CD4-positive, alpha-beta T cell treated with Interleukin-12 subunit alpha and Interleukin-12 subunit beta, for 1 hour (primary cell): ENCODE results near the gene NPPB.

Experiments
- DNase-seq: peaks from one replicate; pipeline ENCODE4 v3.0.0-alpha.2; 2020

The NPPB gene

DNA sequence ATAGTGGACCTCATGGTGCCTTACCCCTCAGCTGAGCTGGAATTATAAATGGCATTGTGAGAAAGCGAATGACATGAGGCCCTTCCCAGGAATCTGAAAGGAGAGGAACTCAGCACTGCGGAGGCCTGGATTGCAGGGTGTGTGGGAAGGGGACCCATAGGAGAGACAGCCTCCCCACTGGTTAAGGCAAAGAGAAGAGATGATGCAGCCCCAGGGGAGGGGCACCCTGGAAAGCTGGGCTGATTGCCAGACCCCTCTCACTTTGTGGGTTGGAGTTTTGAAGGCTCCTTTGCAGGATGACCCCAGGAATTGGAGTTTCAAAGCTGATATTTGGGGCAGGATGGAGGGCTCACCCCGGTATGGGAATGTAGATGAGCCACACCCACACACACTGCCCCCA, 2.0 kb downstream of the NPPB start:
- DNase-seq, result no peak

DNA sequence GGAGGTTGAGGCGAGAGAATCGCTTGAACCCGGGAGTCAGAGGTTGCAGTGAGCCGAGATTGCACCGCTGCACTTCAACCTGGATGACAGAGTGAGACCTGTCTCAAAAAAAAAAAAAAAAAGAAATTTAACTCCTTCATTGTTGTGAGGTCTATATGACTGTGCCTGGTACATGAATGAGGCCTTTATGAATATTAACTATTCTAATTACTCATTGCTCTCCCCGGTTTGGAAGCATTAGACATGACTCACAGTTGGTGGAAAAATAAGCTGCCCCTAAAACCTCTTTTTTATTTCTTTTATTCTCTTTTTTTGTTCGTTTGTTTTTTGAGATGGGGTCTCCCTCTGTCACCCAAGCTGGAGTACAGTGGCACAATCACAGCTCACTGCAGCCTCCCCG, 3.3 kb downstream of the NPPB start:
- no peak for DNase-seq

DNA sequence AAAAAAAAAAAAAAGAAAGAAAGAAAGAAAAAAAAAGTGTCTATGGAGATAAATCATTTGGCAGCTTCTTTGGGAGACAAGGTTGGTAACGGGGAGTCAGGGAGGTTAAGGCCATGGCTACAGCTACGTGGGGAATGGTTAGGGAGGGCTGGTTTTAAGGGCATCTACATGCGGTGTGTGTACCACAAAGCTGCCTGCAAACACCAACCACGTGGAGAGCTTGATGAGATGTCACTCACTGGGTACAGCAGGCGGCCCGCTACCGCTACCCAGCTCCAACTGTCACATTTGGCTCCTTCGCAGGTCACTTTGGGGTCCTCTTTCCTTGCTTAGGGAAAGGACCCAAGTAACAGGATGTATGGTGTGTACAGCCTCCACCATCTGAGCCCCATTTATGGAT, 4.2 kb downstream of the NPPB start:
- no peak for DNase-seq

DNA sequence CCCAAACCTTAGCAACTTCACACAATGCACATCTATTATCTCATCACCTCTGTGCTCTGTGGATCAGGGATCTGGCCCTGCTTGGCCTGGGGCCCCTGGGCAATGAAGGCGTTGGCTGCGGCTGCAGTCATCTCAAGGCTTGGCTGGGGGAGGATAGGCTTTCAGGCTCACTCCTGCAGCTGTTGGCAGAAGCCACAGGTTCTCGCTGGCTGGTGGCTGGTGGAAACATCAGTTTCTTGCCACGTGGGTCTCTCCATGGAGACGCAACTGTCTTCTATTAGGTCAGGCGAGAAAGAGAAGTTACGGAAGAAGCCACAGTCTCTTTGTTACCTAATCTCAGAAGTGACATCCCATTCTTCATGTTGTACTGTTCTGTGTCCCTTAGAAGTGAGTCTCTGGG, 7.6 kb downstream of the NPPB start:
- DNase-seq, result no peak

DNA sequence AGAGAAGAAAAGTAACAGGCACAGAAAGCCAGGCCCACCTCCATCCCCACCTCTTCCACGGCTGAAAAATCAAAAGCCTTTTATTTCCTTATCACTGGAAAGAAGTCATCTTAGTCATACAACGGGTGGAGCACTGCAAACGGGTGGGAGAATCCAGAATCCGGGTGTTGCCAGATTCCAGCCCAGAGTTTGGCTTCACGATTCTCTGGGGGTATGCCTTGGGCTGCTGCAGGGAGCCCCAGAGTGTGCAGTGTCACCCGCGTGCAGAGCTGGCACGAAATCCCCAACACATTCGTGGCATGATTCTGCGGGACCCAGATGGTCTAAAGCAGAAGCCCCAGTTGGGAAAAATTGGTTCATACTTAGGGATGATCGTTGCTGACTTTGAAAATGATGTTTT, 8.6 kb downstream of the NPPB start:
- DNase-seq, result no peak

DNA sequence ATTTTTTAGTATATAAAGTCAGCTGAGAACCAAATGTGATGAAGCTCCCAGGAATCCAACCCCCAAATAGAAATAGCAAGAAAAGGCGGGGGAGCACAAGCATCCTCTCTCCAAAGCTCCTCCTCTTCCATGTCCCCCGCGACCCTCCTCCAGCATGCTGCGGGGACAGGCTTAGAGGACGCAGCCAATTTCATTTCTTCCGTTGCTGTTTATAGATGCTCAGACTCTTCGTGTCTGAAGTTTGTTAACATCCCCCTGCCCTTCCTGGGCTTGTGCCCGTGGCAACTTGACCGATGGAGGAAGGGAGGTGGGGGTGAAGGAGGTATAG, 10.4 kb downstream of the NPPB start:
- no peak for DNase-seq

DNA sequence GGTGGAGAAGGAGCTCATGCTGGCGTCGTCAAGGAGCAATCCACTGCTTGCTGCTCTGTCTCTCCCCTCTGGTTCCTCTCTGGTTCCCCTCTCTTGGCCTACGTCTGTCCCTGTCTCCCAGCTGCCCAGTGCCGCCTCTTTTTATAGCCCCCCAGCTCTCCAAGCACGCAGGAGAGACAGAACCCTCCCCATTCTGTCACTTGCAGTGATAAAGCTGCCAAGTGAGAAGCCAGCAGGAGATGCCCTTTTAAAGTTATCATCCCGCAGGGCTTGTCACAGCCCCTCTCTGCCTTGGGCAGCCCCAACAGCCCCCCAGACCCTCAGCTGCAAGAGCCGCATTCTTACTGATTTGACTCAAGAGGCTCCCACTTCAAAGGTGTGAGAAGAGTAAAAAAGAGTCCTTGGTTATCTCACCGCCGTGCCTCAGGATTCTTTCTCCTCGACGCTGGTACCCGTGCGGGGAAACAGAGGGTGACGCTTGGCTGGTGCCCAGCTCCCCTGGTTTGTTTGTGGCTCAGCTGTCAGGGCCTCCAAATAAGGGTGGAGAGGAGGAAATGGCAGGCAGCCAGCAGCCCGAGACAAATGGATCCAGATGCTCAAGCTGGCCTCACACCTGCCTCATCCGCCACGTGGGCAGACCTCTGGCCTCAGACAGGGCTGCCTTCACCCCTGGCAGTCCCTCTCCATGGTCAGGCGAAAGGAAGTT, 10.9 kb downstream of the NPPB start, which contains the start of gene NPPA:
Gene NPPA, minus strand, starts transcription at position 117 of the 706 bp plus-strand sequence. Its CDS starts 99 bp downstream, at position 18.
- no peak for DNase-seq

DNA sequence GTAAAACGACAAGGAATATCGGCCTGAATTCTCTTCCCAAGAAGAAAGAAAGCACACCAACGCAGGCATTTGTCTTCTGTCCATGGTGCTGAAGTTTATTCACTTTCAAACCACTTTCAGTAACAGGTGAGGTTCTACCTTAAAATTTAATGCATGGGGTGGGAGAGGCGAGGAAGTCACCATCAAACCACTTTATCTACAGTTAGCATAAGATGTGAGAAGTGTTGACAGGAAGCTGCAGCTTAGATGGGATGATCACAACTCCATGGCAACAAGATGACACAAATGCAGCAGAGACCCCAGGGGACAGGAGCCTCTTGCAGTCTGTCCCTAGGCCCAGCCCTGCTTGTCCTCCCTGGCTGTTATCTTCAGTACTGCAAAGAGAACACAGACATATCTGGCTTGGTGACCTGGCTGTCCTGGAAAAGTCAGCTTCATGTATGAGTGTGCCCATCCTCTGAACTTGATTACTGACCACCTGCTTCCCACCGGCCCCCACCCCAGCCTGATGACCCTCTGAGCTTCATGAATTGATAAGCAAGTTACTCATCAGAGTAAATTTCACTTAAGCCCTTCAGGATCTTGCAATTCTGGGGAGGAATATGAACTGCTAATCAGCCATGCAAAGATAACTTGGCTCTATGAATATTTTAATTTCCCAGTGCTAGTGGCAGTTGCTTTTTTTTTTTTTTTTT, 13.0 kb downstream of the NPPB start:
- peak; percentile 8 for DNase-seq

DNA sequence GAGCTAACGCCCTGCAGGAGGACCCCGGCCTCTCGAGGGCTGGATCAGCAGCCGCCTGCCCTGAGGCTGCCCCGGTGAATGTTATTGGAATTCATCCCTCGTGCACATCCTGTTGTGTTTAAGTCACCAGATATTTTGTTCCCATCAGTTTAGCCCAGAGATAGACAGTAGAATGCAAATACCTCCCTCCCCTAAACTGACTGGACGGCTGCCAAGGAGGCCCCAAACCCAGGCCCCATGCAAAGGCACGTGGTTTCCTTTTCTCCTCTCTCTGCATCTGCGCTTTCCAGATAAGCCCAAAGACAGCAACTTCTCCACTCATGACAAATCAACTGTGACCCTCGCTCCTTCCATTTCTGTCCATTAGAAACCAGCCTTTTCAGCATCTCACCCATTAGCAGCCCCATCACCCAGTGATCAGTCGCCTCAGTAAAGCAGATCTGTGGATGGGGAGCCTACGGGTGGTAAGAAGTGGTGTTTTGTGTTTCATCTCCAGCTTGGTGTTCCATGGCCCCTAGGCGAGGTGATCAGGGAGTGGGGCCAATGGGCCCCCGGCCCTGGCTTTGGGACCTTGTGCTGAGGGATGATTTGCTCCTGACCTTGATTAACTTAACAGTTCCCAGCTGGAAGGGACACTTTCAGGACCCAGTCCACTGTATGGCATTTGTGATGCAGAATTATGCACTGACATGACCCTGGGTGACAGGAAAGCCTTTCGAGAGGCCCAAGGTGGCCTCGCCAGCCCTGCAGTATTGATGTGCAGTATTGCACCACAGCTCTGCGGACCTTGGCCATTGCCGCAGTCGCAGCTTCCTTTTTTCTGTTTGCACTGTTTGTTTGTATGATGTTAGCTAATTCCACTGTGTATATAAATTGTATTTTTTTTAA, 16.3 kb downstream of the NPPB start:
- no peak for DNase-seq

DNA sequence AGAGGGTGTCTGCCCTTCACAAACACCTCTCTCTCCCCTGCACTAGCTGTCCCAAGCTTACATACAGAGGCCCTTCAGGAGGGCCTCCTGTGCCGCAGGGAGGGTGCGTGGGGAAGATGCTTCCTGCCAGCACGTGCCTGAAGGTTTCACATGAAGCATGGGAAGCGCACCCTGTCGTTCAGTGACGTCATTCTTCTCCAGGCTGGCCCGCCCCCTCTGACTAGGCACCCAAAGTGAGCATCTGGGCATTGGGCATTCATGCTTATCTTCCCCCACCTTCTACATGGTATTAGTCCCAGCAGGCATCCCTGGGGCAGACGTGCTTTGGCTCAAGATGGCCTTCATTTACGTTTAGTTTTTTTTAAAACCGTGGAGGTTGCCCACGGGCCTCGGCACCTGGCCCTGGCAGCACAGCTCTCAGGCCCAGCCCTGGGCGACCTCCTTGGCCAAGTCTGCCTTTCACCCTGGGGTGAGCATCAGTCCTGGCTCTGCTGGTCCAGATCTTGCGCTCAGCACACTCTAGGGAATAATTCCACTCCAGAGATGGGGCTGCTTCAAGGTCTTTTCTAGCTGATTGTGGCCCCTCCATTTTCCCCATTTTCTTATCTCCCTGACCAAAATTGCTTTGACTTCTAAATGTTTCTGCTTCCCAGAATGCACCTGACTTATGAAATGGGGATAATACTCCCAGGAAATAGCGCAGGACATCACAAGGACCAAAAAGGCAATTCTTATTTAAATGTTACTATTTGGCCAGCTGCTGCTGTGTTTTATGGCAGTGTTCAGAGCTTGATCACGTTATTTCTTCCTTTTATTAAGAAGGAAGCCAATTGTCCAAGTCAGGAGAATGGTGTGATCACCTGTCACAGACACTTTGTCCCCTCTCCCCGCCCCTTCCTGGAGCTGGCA, 17.2 kb downstream of the NPPB start:
- no peak for DNase-seq

DNA sequence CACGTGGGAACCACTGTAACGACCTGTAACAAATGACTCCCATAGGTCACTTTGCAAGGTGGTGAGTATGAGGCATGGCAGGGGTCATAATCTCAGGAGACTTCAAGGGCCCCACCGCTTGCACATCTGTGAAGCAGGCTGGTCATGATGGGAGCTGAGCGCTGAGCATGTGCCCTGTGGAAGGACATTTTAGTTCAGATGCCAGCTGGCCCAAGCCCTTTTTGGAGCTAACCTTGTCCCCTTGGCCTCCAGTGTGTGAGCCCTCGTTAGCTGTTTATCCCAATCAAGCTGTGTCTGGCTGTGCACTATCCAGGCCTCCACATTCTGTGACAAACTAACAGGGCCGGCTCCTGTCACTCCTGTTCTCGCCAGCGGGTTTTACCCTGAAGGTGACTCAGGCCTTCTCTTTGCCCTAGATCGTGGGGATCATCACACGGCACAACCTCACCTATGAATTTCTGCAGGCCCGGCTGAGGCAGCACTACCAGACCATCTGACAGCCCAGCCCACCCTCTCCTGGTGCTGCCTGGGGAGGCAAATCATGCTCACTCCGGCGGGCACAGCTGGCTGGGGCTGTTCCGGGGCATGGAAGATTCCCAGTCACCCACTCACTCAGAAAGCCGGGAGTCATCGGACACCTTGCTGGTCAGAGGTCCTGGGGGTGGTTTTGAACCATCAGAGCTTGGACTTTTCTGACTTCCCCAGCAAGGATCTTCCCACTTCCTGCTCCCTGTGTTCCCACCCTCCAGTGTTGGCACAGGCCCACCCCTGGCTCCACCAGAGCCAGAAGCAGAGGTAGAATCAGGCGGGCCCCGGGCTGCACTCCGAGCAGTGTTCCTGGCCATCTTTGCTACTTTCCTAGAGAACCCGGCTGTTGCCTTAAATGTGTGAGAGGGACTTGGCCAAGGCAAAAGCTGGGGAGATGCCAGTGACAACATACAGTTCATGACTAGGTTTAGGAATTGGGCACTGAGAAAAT, 18.7 kb downstream of the NPPB start:
- no peak for DNase-seq

DNA sequence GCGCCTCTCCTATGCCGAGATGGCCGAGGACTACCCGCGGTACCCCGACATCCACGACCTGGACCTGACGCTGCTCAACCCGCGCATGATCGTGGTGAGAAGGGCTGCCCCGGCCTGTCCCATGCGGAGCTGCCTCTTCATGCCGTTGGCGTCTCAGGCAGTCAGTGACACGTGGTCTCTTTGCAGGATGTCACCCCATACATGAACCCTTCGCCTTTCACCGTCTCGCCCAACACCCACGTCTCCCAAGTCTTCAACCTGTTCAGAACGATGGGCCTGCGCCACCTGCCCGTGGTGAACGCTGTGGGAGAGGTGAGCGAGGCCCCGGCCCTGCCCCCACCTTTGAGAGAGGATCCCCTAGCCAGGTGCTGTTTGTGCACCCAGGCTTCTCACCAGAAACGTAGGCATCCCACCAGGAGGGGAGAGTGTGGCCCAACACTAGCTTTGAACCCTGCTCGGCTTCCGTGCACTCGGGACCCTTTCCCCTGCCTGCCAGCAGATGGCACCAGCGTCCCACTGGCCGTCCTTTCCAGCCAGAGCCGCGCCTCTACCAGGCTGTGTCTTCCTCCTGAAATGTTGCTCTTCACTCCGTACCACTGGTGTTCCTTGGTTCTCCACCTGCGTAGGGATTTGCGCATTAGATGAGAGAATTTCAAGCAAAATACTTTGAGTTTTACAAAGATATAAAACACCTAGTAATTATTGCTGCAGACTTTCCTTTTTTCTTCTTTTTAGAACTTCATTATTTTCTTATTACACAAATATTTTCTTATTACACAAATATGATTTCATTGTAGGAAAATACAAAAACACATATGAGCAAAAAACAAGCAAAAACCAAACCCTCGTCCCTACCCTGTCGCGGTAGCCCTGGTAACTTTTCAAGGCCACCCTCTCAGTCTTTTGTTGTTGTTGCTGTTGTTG, 20.1 kb downstream of the NPPB start:
- DNase-seq, result peak; percentile 73

DNA sequence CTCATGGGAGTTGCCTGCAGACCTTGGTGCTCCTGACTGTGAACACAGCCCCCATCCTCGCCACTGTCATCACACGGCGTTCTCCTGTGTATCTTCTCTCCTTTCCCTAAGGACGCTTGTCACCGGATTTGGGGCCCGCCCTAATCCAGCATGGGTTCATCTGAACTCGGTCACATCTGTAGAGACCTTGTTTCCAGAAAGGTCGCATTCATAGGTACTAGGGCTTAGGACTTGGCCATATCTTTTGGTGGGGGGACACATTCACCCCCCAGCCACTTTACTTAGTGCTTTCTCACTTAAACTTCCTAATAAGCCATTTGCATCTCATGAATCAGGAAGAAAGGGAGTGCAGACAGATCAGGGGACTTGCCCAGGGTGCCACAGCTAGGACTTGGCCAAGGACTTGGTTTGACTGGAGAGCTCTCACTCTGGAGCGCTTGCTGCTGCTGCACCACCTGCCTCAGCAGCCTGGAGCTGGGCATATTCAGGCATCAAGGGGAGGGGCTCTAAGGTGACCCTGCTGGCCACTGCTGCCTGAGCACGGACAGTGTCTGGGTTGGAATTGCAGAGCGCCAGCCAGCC, 20.9 kb downstream of the NPPB start:
- DNase-seq, result no peak

DNA sequence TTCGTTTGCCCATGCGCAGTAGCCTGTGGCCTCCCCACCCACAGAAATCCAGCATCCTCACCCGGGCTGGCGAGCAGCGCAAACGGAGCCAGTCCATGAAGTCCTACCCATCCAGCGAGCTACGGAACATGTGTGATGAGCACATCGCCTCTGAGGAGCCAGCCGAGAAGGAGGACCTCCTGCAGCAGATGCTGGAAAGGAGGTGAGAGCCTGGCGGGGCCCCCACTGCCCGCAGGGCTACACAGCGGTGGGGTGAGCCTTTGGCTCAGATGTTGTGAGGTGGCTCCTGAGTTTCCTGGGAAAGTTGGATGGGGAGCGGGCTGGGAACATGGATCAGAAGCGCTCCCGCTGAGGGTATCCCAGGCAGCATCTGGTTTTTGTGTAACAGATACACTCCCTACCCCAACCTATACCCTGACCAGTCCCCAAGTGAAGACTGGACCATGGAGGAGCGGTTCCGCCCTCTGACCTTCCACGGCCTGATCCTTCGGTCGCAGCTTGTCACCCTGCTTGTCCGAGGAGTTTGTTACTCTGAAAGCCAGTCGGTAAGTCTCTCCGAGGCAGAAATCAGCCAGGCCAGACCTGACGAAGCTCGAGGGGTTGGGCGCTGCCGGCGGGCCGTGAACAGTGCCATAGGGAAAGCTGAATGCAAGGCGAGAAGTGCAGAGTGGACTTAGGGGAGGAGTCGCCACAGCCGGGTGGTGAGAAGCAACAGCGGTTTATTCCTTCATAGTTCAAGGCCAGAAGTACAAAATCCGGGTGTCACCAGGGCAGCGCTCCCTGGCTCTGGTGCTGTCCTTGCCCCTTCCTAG, 21.6 kb downstream of the NPPB start:
- no peak for DNase-seq

DNA sequence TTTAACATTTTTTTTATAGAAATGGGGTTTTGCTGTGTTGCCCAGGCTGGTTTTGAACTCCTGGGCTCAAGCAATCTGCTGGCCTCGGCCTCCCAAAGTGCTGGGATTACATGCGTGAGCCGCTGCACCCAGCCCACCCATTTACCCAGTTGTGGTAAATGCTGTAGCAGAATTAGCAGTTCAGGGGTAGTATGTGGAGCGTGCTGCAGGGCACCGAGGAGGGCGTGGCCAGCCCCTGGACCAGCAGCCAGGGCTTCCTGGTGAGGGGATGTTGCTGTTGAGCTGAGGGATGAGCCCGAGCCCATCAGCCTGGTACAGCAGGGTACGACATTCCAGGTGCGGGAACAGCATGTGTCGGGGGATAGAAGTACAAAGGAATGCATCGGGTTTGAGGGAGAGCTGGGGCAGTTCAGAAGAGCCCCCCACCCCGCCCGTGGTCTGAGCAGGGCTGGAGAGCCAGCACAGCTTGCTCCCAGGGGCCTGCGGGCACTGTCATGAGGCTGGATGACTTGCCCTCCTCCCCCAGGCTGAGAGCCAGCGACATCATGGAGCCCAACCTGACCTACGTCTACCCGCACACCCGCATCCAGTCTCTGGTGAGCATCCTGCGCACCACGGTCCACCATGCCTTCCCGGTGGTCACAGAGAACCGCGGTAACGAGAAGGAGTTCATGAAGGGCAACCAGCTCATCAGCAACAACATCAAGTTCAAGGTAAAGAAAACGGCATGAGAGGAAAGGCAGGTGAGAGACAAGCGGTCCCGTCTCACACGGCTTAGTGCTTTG, 23.1 kb downstream of the NPPB start:
- no peak for DNase-seq

DNA sequence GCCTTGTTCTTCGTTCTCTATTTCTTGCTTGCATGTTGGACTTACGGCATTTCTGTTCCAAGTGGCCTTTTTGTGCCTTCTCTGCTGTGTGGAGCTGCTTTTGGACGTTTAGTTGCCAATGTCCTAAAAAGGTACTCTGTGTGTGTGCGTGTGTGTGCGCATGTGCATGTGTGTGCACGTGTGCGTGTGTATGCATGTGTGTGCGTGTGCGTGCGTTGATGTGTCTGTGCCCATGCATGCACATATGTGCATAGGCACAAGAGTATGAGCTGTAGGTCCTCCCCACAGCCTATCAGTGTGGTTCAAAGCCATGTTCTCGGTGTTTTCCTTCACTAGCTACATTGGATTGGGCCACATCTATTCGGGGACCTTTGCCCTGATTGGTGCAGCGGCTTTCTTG, 24.8 kb downstream of the NPPB start:
- no peak for DNase-seq

DNA sequence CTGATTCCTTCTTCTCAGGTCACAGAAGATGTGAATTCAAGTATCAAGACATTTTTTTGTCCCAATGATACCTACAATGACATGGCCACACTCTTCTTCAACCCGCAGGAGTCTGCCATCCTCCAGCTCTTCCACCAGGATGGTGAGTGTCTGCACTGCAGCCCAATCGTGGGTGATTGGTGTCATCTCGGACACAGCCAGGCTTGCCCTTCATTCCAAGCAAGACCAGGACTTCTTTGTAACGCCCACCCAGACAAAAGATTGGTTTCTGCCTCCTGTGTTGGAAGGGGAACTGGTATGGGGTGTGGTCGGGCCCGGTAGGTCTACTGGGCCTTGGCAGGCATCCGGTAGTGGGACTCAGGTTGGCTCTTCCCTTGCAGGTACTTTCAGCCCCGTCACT, 25.2 kb downstream of the NPPB start:
- DNase-seq, result no peak
